Activated naive CD8-positive, alpha-beta T cell treated with anti-CD3 and anti-CD28 coated beads for 36 hours (primary cell): Measurements from ENCODE around the gene KIF15. TPM values are rescaled to one million over a fixed set of nuclear protein-coding genes. Genes with fewer than 3 reads are reported as not detected.
"Not testable (repeated sequence)": the region's sequence is repeated elsewhere in the genome, so short reads cannot be mapped to it uniquely, and the experiment has no call there.

Source experiments
- DNase-seq: peaks from one replicate; pipeline ENCODE4 v3.0.0; 2021
- H3K27ac Mint-ChIP-seq: one replicate; pipeline ENCODE4 v1.8.0; 2022; ENCODE audit warnings: mild to moderate bottlenecking, moderate library complexity, mixed read lengths
- H3K27me3 Mint-ChIP-seq: one replicate; pipeline ENCODE4 v1.8.0; 2022; ENCODE audit warnings: mild to moderate bottlenecking, mixed read lengths
- H3K36me3 Mint-ChIP-seq: one replicate; pipeline ENCODE4 v1.8.0; 2021; ENCODE audit warnings: mild to moderate bottlenecking, mixed read lengths
- H3K4me1 Mint-ChIP-seq: one replicate; pipeline ENCODE4 v1.8.0; 2021; ENCODE audit warnings: mixed read lengths
- H3K4me3 Mint-ChIP-seq: one replicate; pipeline ENCODE4 v1.8.0; 2022; ENCODE audit warnings: mild to moderate bottlenecking, moderate library complexity, mixed read lengths
- H3K9me3 Mint-ChIP-seq: one replicate; pipeline ENCODE4 v1.8.0; 2022; ENCODE audit warnings: mixed read lengths
- total RNA-seq, 2 experiments: library from RNA; stranded (reverse); gene quantifications; one replicate each; pipeline ENCODE4 v1.2.3, GENCODE V29; 2021

The KIF15 gene
- total RNA-seq, 2 experiments from 2014 or later: 36.2 to 36.7 TPM

GRCh38 chr3:44845528-44846520 lies 84.2 kb downstream of the KIF15 start:
- Mint-ChIP-seq H3K27me3 (no peaks in the 10 kb centered on the region), H3K4me3 (no peak overlapping the region), H3K4me1 (no peaks in the 10 kb centered on the region), H3K27ac (no peak overlapping the region), H3K9me3 (no peaks in the 10 kb centered on the region), H3K36me3 (peaks cover 47% of the 10 kb centered on the region)
- no peak for DNase-seq

GRCh38 chr3:44848634-44849033 lies 87.0 kb downstream of the KIF15 start:
- H3K4me3 Mint-ChIP-seq: no peak overlapping the region
- no peaks in the 10 kb centered on the region for H3K4me1 Mint-ChIP-seq
- H3K27ac Mint-ChIP-seq: no peak overlapping the region
- H3K36me3 Mint-ChIP-seq: peaks cover 42% of the 10 kb centered on the region
- H3K27me3 Mint-ChIP-seq: no peaks in the 10 kb centered on the region
- no peaks in the 10 kb centered on the region for H3K9me3 Mint-ChIP-seq
- DNase-seq: no peak

GRCh38 chr3:44856663-44857062 lies 95.1 kb downstream of the KIF15 start:
- not testable (repeated sequence) for H3K4me3 Mint-ChIP-seq, H3K27me3 Mint-ChIP-seq, H3K27ac Mint-ChIP-seq, DNase-seq, H3K4me1 Mint-ChIP-seq, H3K9me3 Mint-ChIP-seq
- H3K36me3 Mint-ChIP-seq: peaks cover 16% of the 10 kb centered on the region

- Mint-ChIP-seq H3K27ac (no peak overlapping the region), H3K4me1 (peaks cover 21% of the 10 kb centered on the region), H3K27me3 (no peaks in the 10 kb centered on the region), H3K9me3 (no peaks in the 10 kb centered on the region), H3K36me3 (peaks cover 21% of the 10 kb centered on the region), H3K4me3 (no peak overlapping the region)
- no peak for DNase-seq
Observed at GRCh38 chr3:44860117-44860516, 98.5 kb downstream of the KIF15 start.

- Mint-ChIP-seq H3K4me1 (peaks cover 33% of the 10 kb centered on the region), H3K36me3 (peaks cover 31% of the 10 kb centered on the region), H3K9me3 (no peaks in the 10 kb centered on the region), H3K4me3 (peak within 1 kb of the TSS; percentile 83), H3K27ac (peak within 1 kb of the TSS; percentile 85), H3K27me3 (no peaks in the 10 kb centered on the region)
- peak; percentile 88 for DNase-seq
Observed at GRCh38 chr3:44861412-44862225, 100.0 kb downstream of the KIF15 start, which contains the start of gene TMEM42. TMEM42 (plus strand) TSS chr3:44861912; CDS start chr3:44861925, 13 bp downstream.

GRCh38 chr3:44862226-44862637 lies 100.6 kb downstream of the KIF15 start:
- Mint-ChIP-seq H3K4me3 (peak overlapping the region; percentile 82), H3K4me1 (peaks cover 37% of the 10 kb centered on the region), H3K27ac (peak overlapping the region; percentile 81), H3K9me3 (peaks cover under 1% of the 10 kb centered on the region), H3K27me3 (no peaks in the 10 kb centered on the region), H3K36me3 (peaks cover 37% of the 10 kb centered on the region)
- DNase-seq: no peak

GRCh38 chr3:44865272-44866035 lies 103.9 kb downstream of the KIF15 start:
- H3K27ac Mint-ChIP-seq: peak overlapping the region; percentile 44
- H3K36me3 Mint-ChIP-seq: peaks cover 42% of the 10 kb centered on the region
- H3K9me3 Mint-ChIP-seq: peaks cover 8% of the 10 kb centered on the region
- H3K4me3 Mint-ChIP-seq: no peak overlapping the region
- peaks cover 37% of the 10 kb centered on the region for H3K4me1 Mint-ChIP-seq
- H3K27me3 Mint-ChIP-seq: no peaks in the 10 kb centered on the region
- no peak for DNase-seq

- Mint-ChIP-seq H3K9me3 (peaks cover 8% of the 10 kb centered on the region), H3K27ac (no peak overlapping the region), H3K27me3 (no peaks in the 10 kb centered on the region), H3K36me3 (peaks cover 36% of the 10 kb centered on the region), H3K4me1 (peaks cover 32% of the 10 kb centered on the region), H3K4me3 (no peak overlapping the region)
- no peak for DNase-seq
Observed at GRCh38 chr3:44867421-44868111, 106.0 kb downstream of the KIF15 start.

GRCh38 chr3:44870375-44871061 lies 108.9 kb downstream of the KIF15 start:
- H3K9me3 Mint-ChIP-seq: peaks cover 8% of the 10 kb centered on the region
- H3K36me3 Mint-ChIP-seq: peaks cover 20% of the 10 kb centered on the region
- peaks cover 12% of the 10 kb centered on the region for H3K4me1 Mint-ChIP-seq
- H3K4me3 Mint-ChIP-seq: no peak overlapping the region
- H3K27me3 Mint-ChIP-seq: no peaks in the 10 kb centered on the region
- no peak overlapping the region for H3K27ac Mint-ChIP-seq
- DNase-seq: no peak

GRCh38 chr3:44874308-44874707 lies 112.7 kb downstream of the KIF15 start, which contains the start of gene TGM4:
TGM4 (plus strand) TSS chr3:44874608; CDS start chr3:44874679, 71 bp downstream.
- Mint-ChIP-seq H3K4me3 (no peak within 1 kb of the TSS), H3K9me3 (no peaks in the 10 kb centered on the region), H3K27ac (no peak within 1 kb of the TSS), H3K36me3 (no peaks in the 10 kb centered on the region), H3K4me1 (no peaks in the 10 kb centered on the region), H3K27me3 (no peaks in the 10 kb centered on the region)
- DNase-seq: no peak

GRCh38 chr3:44875596-44875995 lies 114.0 kb downstream of the KIF15 start:
- no peaks in the 10 kb centered on the region for H3K27me3 Mint-ChIP-seq
- no peaks in the 10 kb centered on the region for H3K36me3 Mint-ChIP-seq
- no peak overlapping the region for H3K27ac Mint-ChIP-seq
- no peak overlapping the region for H3K4me3 Mint-ChIP-seq
- no peaks in the 10 kb centered on the region for H3K9me3 Mint-ChIP-seq
- H3K4me1 Mint-ChIP-seq: no peaks in the 10 kb centered on the region
- no peak for DNase-seq

GRCh38 chr3:44877333-44877732 lies 115.7 kb downstream of the KIF15 start:
- no peaks in the 10 kb centered on the region for H3K4me1 Mint-ChIP-seq
- H3K36me3 Mint-ChIP-seq: no peaks in the 10 kb centered on the region
- DNase-seq: no peak
- H3K27me3 Mint-ChIP-seq: no peaks in the 10 kb centered on the region
- H3K9me3 Mint-ChIP-seq: no peaks in the 10 kb centered on the region
- no peak overlapping the region for H3K4me3 Mint-ChIP-seq
- no peak overlapping the region for H3K27ac Mint-ChIP-seq

- Mint-ChIP-seq H3K36me3 (no peaks in the 10 kb centered on the region), H3K27me3 (no peaks in the 10 kb centered on the region), H3K27ac (no peak overlapping the region), H3K9me3 (no peaks in the 10 kb centered on the region), H3K4me3 (no peak overlapping the region), H3K4me1 (no peaks in the 10 kb centered on the region)
- DNase-seq: no peak
Observed at GRCh38 chr3:44880284-44880683, 118.7 kb downstream of the KIF15 start.
